ENCODE measurements around the gene SETD1B. TPM values are rescaled to one million over a fixed set of nuclear protein-coding genes. Genes with fewer than 3 reads are reported as not detected.

Gene SETD1B
- total RNA-seq, 5 donors from 2014 or later (not counting 1 experiment from before 2014, with no cell fraction given) = 87.7 to 106 (median 96.0) TPM

- DNase-seq (no peak), ATAC-seq (replicated peaks in 1 of 4) (no peak)
- no peak overlapping the region for H3K27ac ChIP-seq (ENCODE audit: low read length)
- H3K4me3 ChIP-seq (ENCODE audit: control insufficient read depth in 1 of 2, extremely low read depth in 1 of 2, low read length in 1 of 2) = no peak overlapping the region
- Mint-ChIP-seq H3K27me3 (no peaks in the 10 kb centered on the region), H3K4me3 (no peak overlapping the region), H3K27ac (no peak overlapping the region), H3K36me3 (no peaks in the 10 kb centered on the region), H3K4me1 (peaks cover 8 to 9% (median 8%) of the 10 kb centered on the region in 3 donors), H3K9me3 (no peaks in the 10 kb centered on the region)
- peaks cover 0 to 16% of the 10 kb centered on the region in 2 experiments for H3K4me1 ChIP-seq (ENCODE audit: control insufficient read depth in 1 of 2, extremely low read depth in 1 of 2, insufficient read depth in 2 of 2, low read length in 2 of 2)
- no peaks in the 10 kb centered on the region for H3K27me3 ChIP-seq (replicated peaks in 1 of 2; ENCODE audit: control insufficient read depth in 2 of 2, extremely low read depth in 1 of 2, insufficient read depth in 2 of 2, low read length in 1 of 2)
- 96% methylated on average over 18 of the region's 25 CpGs for WGBS (ENCODE audit: insufficient coverage)
- peaks cover 0 to under 1% of the 10 kb centered on the region in 2 donors for H3K36me3 ChIP-seq (ENCODE audit: control insufficient read depth in 2 of 2, extremely low read depth in 1 of 2, insufficient read depth in 1 of 2, low read length in 1 of 2)
- POLR2A ChIA-PET = no interaction called here
- H3K9me3 ChIP-seq = no peaks in the 10 kb centered on the region
- CTCF ChIA-PET = interaction anchor here in 1 of 2 donors (0.5 to 0.9 kb wide), 2 partner anchors 23 to 367 kb away, joined by 3 read pairs; no protein-coding TSS in a partner anchor
Observed at GRCh38 chr12:121770813-121771625, 32.8 kb upstream of the SETD1B start.

- peaks cover 0 to 29% of the 10 kb centered on the region in 2 experiments for H3K4me1 ChIP-seq (ENCODE audit: control insufficient read depth in 1 of 2, extremely low read depth in 1 of 2, insufficient read depth in 2 of 2, low read length in 2 of 2)
- POLR2A ChIA-PET = no interaction called here
- H3K4me1 Mint-ChIP-seq = peaks cover 8 to 15% (median 10%) of the 10 kb centered on the region in 3 donors
- H3K4me3 ChIP-seq (ENCODE audit: control insufficient read depth in 1 of 2, extremely low read depth in 1 of 2, low read length in 1 of 2) = no peak overlapping the region
- peak; percentile 48 to 88 (median 74) for DNase-seq
- H3K27ac ChIP-seq (ENCODE audit: low read length) = peak overlapping the region; percentile 47
- H3K27me3 ChIP-seq (replicated peaks in 1 of 2; ENCODE audit: control insufficient read depth in 2 of 2, extremely low read depth in 1 of 2, insufficient read depth in 2 of 2, low read length in 1 of 2) = no peaks in the 10 kb centered on the region
- H3K27me3 Mint-ChIP-seq = no peaks in the 10 kb centered on the region
- H3K9me3 Mint-ChIP-seq = no peaks in the 10 kb centered on the region
- H3K36me3 Mint-ChIP-seq = no peaks in the 10 kb centered on the region
- H3K4me3 Mint-ChIP-seq = no peak overlapping the region
- CTCF ChIA-PET = interaction anchor here (0.6 to 2.6 kb wide), 16 partner anchors 9 to 350 kb away, joined by 3 to 19 read pairs (median 3); partner anchors contain the start of genes RHOF (in 2 of the 2) and TMEM120B (in 1 of the 2)
- peak; percentile 70 to 87 (median 81) for ATAC-seq (replicated peaks in 1 of 4)
- 42% methylated on average over 10 of the region's 14 CpGs for WGBS (ENCODE audit: insufficient coverage)
- peaks cover 6% of the 10 kb centered on the region in 2 donors for H3K36me3 ChIP-seq (ENCODE audit: control insufficient read depth in 2 of 2, extremely low read depth in 1 of 2, insufficient read depth in 1 of 2, low read length in 1 of 2)
- peak overlapping the region; percentile 31 to 66 for H3K27ac Mint-ChIP-seq
- no peaks in the 10 kb centered on the region for H3K9me3 ChIP-seq
Observed at GRCh38 chr12:121773011-121773777, 30.6 kb upstream of the SETD1B start.

GRCh38 chr12:121774968-121775474 is 28.8 kb upstream of the SETD1B start:
- H3K27me3 ChIP-seq (replicated peaks in 1 of 2; ENCODE audit: control insufficient read depth in 2 of 2, extremely low read depth in 1 of 2, insufficient read depth in 2 of 2, low read length in 1 of 2) = no peaks in the 10 kb centered on the region
- H3K4me1 ChIP-seq (ENCODE audit: control insufficient read depth in 1 of 2, extremely low read depth in 1 of 2, insufficient read depth in 2 of 2, low read length in 2 of 2) = peaks cover 0 to 33% of the 10 kb centered on the region in 2 experiments
- Mint-ChIP-seq H3K27ac (no peak overlapping the region), H3K27me3 (no peaks in the 10 kb centered on the region), H3K36me3 (peaks cover 11% of the 10 kb centered on the region), H3K4me1 (peaks cover 12 to 21% (median 14%) of the 10 kb centered on the region in 3 donors), H3K9me3 (no peaks in the 10 kb centered on the region), H3K4me3 (no peak overlapping the region)
- ATAC-seq (replicated peaks in 1 of 4) = no peak
- CTCF ChIA-PET = interaction anchor here (0.5 to 3.1 kb wide), 10 partner anchors 13 to 362 kb away, joined by 3 to 24 read pairs (median 7); partner anchors contain the start of gene RHOF (in 2 of the 2)
- H3K4me3 ChIP-seq (ENCODE audit: control insufficient read depth in 1 of 2, extremely low read depth in 1 of 2, low read length in 1 of 2) = no peak overlapping the region
- H3K36me3 ChIP-seq (ENCODE audit: control insufficient read depth in 2 of 2, extremely low read depth in 1 of 2, insufficient read depth in 1 of 2, low read length in 1 of 2) = peaks cover 14 to 24% of the 10 kb centered on the region in 2 donors
- no peak overlapping the region for H3K27ac ChIP-seq (ENCODE audit: low read length)
- WGBS (ENCODE audit: insufficient coverage) = 92% methylated on average over 11 of the region's 14 CpGs
- no peak for DNase-seq
- no peaks in the 10 kb centered on the region for H3K9me3 ChIP-seq
- POLR2A ChIA-PET = no interaction called here

GRCh38 chr12:121775501-121775900 is 28.3 kb upstream of the SETD1B start:
- Mint-ChIP-seq H3K4me3 (no peak overlapping the region), H3K36me3 (peaks cover 14% of the 10 kb centered on the region), H3K27ac (no peak overlapping the region), H3K4me1 (peaks cover 12 to 23% (median 14%) of the 10 kb centered on the region in 3 donors), H3K9me3 (no peaks in the 10 kb centered on the region), H3K27me3 (no peaks in the 10 kb centered on the region)
- H3K27ac ChIP-seq (ENCODE audit: low read length) = peak overlapping the region; percentile 67
- H3K36me3 ChIP-seq (ENCODE audit: control insufficient read depth in 2 of 2, extremely low read depth in 1 of 2, insufficient read depth in 1 of 2, low read length in 1 of 2) = peaks cover 19 to 28% of the 10 kb centered on the region in 2 donors
- no peak overlapping the region for H3K4me3 ChIP-seq (ENCODE audit: control insufficient read depth in 1 of 2, extremely low read depth in 1 of 2, low read length in 1 of 2)
- peaks cover 0 to 37% of the 10 kb centered on the region in 2 experiments for H3K4me1 ChIP-seq (ENCODE audit: control insufficient read depth in 1 of 2, extremely low read depth in 1 of 2, insufficient read depth in 2 of 2, low read length in 2 of 2)
- CTCF ChIA-PET = interaction anchor here (1.0 to 3.1 kb wide), 4 partner anchors 12 to 19 kb away, joined by 6 to 24 read pairs (median 10); partner anchors contain the start of gene RHOF (in 2 of the 2)
- no peaks in the 10 kb centered on the region for H3K9me3 ChIP-seq
- POLR2A ChIA-PET = no interaction called here
- DNase-seq = no peak
- H3K27me3 ChIP-seq (replicated peaks in 1 of 2; ENCODE audit: control insufficient read depth in 2 of 2, extremely low read depth in 1 of 2, insufficient read depth in 2 of 2, low read length in 1 of 2) = no peaks in the 10 kb centered on the region
- ATAC-seq (replicated peaks in 1 of 4) = no peak
- WGBS (ENCODE audit: insufficient coverage) = 79% methylated on average over 14 of the region's 16 CpGs

- H3K27ac ChIP-seq (ENCODE audit: low read length) = peak overlapping the region; percentile 67
- peaks cover 23 to 38% of the 10 kb centered on the region in 2 donors for H3K36me3 ChIP-seq (ENCODE audit: control insufficient read depth in 2 of 2, extremely low read depth in 1 of 2, insufficient read depth in 1 of 2, low read length in 1 of 2)
- no peak overlapping the region for H3K4me3 Mint-ChIP-seq
- peak; percentile 75 to 79 (median 77) for ATAC-seq (replicated peaks in 1 of 4)
- DNase-seq = peak; percentile 64 to 94 (median 87)
- H3K9me3 ChIP-seq = no peaks in the 10 kb centered on the region
- H3K4me1 Mint-ChIP-seq = peaks cover 19 to 30% (median 19%) of the 10 kb centered on the region in 3 donors
- ChIA-PET CTCF (interaction anchor here (0.6 to 3.1 kb wide), 11 partner anchors 11 to 255 kb away, joined by 3 to 24 read pairs (median 5); partner anchors contain the start of gene RHOF (in 2 of the 2)), POLR2A (interaction anchor here (0.5 to 0.7 kb wide), 4 partner anchors 27 to 425 kb away, joined by 3 to 10 read pairs (median 5); no protein-coding TSS in a partner anchor)
- H3K27me3 ChIP-seq (replicated peaks in 1 of 2; ENCODE audit: control insufficient read depth in 2 of 2, extremely low read depth in 1 of 2, insufficient read depth in 2 of 2, low read length in 1 of 2) = no peaks in the 10 kb centered on the region
- peak overlapping the region; percentile 66 to 76 for H3K27ac Mint-ChIP-seq
- H3K36me3 Mint-ChIP-seq = peaks cover 14% of the 10 kb centered on the region
- no peaks in the 10 kb centered on the region for H3K27me3 Mint-ChIP-seq
- no peaks in the 10 kb centered on the region for H3K9me3 Mint-ChIP-seq
- 0% methylated on average over 4 of the region's 24 CpGs for WGBS (ENCODE audit: insufficient coverage)
- H3K4me3 ChIP-seq (ENCODE audit: control insufficient read depth in 1 of 2, extremely low read depth in 1 of 2, low read length in 1 of 2) = no peak overlapping the region
- H3K4me1 ChIP-seq (ENCODE audit: control insufficient read depth in 1 of 2, extremely low read depth in 1 of 2, insufficient read depth in 2 of 2, low read length in 2 of 2) = peaks cover under 1 to 46% of the 10 kb centered on the region in 2 experiments
Observed at GRCh38 chr12:121776190-121777098, 27.4 kb upstream of the SETD1B start.

Data from T-cell (primary cell).